T-helper 22 cell (primary cell): Measurements from ENCODE around the gene GALNT12.

Experiments used
- DNase-seq: peaks from one replicate; pipeline ENCODE4 v3.0.0-alpha.2; 2020; ENCODE audit warnings: low read depth

Gene GALNT12

DNA sequence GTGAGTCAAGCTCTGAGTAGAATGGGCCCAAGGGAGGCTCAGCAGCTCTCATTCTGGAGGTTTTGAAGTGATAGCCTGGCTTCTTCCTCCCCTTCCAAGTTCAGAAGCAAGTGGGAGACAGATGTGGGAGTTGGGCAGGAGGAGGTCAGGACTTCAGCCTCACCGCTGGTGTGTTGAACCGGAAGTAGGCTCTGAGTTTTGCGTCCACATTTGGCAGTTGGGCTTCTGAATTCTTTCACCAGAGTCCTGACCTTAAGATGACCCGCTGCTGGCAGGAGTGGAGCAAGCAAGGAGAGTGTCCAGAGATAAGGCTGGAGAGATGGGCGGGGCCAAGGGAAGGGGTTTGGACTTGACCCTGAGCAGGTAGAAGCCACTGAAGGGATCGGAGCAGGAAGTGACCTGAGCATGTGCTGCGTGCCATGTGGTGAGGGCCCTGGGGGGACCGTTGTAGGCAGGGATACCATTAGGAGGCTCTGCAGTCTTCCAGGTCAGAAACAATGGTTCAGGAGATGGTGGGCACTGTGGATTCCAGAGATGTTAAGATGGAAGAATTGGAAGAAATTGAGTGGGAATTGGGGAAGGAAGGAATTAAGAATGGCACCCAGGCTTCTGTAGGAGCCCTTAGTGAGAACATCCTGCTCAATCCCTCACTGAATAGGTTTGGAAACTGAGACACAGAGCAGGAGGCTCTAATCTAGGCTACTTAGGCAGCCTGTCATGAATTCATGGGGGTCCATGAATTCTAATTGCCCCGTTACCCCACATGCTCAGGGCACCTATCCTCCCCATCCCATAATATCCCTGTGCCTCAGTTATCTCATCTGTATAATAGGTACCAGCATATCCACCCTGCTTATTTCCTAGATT lies 25.9 kb downstream of the GALNT12 start:
- no peak for DNase-seq

DNA sequence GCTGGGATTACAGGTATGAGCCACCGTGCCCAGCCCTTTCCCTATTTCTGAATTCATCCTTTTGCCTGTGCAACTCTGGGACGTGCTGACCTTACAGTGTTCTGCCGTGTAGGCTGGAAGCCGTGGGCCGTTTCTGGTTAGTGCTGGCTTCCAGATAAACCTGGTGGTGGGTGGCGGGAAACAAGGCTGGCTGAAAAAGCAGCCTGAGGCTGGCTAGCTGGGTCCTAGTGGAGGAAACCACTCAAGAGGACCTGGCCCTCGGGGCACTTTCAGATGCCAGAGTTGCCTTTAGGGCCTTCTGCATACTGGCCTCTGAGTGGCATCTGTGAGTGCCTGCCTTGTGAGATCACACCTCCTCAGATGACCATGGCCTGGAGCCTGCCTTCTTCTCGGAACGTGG lies 26.9 kb downstream of the GALNT12 start:
- no peak for DNase-seq

DNA sequence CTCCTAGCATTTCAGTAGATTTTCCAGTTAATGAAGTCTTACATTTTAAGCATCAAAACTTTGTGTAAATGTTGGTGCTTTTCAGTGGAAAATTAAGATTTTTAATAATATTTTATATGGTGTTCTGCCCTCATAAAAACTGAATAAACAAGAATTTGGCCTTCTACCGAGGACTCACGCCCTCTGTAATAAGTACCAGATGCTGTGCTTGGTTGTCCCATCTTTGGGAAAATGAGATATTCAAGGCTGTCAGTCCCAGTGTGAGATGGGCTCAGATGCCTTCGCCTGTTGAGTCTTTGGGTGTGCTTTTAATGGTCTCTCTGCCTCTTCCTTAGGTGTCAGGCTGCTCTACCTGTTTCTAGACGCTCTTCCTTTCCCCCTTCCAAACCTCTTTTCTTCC lies 28.7 kb downstream of the GALNT12 start:
- no peak for DNase-seq

DNA sequence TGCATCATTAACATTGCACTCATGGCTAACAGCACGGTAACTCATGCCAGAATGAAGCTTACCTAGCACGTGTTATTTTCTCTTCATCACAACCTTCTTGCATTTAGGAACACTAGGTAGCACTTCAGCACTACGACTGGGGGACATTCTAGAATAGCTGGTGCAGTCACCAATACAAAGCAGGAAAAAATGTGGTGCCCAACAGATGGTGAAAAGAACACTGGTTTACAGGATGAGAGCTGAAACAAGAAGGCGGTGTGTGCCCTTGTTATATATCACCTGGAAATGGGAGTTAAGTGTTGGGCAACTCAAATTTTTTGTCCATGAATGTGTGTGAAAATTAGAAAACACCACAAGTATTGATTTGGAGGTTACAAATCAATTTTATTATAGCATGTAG lies 30.0 kb downstream of the GALNT12 start:
- no peak for DNase-seq

DNA sequence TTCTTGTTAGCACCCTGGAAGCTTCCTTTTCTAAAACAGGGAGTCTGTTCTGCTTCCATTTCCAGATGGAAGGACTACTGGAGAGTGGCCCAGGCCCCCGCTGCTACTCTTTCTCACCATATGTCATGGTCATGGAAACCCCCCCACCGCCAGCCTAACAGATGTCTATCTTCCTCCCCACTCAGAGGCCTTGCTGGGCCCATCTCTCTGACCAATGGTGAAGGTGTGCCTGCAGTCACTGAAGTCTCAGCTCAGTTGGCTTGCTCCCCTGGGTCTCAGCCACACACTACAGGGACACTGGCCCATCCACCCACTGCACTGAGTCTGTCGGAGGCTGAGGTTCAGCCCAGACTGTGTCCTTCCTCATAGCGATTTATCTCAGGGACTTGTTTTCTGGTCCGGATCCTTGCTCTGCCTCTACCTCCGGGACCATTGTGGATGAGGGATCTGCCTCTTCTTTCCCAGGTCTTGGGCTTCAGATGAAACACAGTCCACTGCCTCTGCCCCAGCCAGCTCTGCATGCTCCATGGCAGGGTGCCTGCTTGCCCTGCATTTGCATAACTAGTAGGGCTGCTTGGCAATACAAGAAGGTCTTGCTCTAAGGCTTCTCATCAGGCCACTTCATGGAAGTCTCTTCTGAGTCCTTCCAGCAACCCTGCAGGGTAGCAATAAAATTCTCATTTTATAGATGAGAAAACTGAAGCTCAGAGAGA lies 30.8 kb downstream of the GALNT12 start:
- DNase-seq = no peak

DNA sequence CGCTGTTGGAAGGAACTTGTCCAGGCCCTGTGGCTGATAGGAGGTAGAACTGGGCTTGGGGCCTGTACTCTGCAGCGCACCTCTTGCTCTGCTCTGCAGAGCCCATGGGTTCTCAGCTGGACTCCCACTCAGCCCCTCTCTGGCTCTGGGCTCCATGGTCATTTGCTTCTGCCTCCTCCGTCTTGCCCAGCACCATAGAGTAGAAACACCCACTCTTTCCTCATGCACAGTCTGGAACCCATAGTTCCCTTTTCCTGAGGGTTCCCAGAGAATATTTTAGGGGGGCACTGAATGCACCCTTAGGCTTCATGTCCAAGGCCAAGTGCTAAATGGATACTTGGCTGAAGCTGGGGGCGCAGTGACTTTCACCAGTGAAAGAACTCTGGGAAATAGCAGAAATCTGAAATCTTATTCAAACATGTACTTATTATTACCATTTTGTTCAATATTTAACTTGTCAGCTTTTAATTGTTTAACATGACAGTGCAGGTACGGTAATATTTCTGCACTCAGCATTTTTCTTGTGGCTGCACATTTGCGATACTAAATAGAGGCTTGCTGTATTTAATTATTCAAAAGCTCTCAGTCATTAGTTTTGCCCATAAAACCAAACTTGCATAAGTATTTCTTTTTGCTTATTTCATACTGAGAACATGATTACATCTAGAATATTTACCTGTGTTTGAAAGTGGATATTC lies 31.5 kb downstream of the GALNT12 start:
- no peak for DNase-seq

DNA sequence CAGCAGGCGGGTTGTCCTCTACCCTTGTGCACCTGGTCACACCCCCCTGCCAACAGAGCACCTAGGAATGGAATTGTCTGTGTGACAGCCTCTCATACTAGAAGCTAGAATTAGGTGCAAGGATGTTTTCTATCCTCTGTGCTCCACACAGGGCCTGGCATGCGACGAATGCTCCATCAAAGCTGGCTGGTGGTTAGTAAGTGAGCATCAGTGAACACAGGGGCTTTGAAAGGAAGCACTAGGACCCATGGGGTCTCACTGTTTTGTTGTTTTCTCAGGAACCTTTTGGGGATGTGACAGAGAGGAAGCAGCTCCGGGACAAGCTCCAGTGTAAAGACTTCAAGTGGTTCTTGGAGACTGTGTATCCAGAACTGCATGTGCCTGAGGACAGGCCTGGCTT lies 32.3 kb downstream of the GALNT12 start:
- DNase-seq = no peak

DNA sequence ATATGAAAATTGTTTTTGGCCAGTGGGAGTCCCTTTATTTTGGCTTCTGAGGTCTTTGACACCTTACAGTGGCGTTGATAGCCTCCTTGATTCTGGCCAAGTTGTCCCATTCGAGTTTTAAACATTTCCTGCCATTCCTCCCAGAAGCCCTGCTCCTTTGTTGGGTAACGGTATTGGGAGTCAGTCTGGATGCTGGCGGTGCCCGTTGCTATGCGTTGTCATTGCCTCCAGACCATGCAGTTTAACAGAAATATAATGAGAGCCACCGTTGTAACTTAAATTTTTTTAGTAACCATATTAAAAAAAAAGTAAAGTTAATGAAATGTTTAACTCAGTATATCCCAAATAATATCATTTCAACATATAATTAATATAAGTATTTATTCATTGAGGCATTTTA lies 35.0 kb downstream of the GALNT12 start:
- no peak for DNase-seq

DNA sequence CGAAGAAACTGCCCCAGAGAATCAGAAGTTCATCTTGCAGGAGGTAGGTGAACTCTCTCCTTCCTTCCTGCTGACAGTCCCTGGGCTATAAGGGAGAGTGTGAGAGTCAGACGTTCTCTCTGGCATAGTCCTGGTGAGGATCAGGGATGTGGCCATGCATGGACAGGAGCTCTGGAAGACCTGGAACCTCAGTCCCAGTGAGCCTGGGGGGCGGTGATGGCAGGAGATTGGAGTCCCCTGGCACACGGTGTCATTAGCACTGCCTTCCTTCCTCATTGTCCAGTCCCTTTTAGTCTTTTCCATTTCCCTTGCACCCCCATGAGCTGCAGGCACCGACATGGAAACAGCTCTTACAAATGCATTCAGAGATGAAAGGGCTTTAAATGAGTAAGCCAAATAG lies 38.6 kb downstream of the GALNT12 start:
- DNase-seq = no peak

DNA sequence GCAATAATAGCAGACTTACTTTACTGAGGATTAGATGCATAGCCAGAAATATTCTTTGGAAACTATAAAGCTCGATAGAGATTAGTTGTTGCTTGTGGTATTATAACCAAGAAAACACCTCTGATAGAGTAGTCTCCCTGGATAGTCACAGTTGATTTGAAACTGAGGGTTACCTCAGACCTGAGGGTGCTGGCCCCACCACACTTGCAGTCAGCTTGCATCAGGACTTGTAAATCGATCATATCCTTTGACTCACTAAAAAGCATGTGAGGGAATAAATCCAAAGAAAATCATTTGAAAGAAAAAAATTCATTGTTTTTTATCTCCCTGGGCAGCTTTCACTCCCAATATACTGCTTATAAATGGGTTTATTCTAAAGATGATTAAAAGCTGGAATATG lies 39.4 kb downstream of the GALNT12 start:
- DNase-seq = no peak

DNA sequence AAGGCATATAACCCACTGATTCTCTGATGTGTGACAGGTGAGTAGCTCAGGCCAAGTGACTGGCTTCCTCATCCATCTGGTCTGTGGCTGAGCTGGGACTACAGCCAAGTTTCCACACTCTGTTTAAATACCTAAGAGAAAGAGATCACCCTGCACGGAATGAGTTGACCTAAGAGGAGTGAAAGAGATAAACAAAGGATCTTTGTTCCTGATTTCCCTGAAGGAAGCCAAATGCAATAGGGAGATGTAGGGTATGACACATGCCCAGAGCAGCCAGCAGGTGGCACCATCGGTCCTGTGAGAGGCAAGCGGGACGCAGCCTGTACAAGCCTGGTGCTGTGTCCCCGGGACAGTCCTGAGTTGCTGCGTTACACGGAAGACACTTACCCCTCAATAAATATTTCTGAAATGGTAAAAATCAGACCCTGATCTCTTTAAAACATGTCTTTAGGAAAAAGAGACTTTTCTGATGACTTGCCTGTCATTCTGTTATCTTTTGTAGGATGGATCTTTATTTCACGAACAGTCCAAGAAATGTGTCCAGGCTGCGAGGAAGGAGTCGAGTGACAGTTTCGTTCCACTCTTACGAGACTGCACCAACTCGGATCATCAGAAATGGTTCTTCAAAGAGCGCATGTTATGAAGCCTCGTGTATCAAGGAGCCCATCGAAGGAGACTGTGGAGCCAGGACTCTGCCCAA lies 41.1 kb downstream of the GALNT12 start:
- DNase-seq = peak; percentile 19

DNA sequence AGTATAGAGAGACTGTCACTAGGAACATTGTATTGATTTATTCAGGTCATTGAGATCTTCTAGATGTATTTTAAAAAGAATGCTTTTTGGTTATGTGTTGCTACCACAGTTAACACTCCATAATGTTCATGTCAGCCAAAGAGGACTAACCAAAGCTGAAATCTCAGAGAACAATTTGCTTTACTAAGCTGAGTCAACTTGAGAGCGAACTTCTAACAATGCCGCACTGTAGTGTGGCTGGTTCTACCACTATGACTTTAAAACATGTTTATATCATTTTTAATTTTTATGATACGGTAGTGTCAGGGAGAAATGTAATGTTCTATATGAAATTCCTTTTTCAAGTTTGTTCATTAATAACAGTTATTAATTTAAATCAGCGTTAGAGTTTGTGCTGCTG lies 42.1 kb downstream of the GALNT12 start:
- DNase-seq = no peak

DNA sequence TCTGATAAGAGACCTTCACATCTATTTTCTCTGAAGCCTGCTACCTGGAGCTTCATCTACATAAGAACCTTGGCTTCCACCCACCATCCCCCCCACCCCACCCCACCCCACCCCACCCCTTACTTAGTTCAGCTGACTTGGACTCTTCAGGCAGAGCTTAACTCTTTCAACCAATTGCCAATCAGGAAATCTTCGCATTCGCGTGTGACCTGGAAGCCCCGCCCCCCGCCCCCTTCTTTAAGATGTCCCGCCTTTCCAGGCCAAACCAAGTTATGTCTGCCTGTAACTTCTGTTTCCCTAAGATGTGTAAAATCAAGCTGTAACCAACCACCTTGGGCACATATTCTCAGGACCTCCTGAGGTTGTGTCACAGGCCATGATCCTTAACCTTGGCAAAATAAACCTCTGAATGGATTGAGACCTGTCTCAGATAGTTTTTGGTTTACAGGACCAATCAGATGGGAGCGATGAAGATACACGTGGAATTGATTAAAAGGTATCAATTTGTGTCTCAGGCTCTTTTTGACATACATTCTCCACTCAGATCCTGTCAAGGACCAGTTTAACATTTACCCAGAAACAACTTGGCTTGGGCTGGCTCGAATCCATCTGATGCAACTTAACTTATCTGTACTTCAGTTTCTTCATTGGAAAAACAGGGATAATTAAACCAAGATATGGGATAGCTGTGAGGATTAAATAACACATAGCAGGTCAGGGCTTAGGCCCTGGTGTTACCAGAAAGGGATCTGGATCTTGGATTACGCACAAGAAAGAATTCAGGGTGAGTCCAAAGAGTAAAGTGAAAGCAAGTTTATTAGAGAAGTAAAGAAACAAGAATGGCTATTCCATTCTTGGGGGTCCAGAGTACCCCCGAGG lies 43.6 kb downstream of the GALNT12 start:
- DNase-seq = no peak

DNA sequence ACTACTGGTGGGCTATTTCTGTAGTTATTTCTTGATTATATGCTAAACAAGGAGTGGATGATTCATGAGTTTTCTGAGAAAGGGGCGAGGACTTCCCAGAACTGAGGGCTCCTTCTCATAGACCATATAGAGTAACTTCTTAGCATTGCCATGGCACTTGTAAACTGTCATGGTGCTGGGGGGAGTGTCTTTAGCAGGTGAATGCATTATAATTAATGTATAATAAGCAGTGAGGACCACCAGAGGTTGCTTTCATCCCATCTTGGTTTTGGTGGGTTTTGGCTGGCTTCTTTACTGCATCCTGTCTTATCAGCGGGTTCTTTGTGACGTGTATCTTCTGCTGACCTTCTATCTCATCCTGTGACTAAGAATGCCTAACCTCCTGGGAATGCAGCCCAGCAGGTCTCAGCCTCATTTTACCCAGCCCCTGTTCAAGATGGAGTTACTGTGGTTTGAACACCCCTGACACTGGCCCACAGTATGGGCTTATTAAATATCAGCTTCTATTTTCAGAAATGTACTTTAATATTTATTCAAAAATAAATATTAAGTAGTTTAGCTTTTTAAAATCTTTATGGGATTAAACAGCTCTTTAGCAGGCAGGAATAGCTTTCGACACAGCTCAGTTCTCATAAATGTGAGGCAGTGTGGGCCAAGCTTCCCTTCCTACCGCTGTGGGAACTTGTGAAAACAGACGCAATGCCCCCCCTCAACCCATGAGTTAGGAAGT lies 44.4 kb downstream of the GALNT12 start:
- DNase-seq = no peak

DNA sequence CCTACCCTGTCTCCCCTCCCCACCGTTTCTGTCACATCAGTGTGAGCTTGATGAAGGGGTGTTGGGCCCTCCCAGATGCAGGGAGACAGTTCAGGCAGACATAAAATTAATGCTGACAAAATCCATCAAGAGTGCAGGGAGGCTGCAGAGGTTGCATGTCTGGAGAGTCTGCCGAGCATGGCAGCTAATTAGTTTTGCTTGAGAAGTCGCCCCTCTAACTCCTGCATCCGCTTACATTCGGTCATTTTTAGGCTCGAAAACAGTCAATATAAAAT lies 44.9 kb downstream of the GALNT12 start:
- DNase-seq = no peak

DNA sequence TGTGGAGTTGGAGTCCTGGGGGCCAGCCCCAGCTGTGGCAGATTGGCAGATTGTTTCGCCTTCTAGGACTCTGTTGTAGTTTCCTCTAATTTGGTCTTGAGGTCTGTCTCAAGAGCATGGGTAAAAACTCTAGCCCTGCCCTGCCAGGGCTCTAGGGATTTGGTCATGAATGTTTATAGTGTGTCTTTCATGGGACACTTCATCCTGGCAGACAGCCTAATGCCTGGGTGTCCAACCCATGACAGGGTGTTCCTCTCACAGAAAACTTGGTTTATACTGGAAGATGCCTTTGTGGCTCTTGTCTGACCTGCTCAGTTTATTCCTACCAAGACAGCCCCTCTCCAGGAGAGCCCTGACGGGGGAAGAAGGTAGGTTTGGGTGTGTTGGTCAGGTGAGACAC lies 45.5 kb downstream of the GALNT12 start:
- DNase-seq = no peak

DNA sequence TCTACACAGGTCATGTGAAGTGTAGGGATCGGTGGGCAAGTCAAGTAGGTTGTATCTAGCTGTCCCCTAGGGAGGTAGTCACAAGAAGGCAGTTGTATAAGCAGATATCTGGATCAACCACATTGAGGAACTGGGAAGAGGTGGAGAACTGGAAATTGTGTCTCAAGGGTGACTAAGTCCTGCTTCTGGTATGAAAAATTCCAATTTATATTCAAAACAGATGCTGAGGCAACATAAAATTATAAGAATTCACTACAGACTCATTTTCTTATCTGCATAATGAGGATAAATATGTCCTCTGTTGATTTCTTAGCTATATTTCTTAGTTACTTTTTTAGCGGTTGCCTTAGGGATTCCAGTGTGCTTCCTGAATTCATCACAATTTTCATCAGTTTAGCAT lies 46.8 kb downstream of the GALNT12 start:
- no peak for DNase-seq

DNA sequence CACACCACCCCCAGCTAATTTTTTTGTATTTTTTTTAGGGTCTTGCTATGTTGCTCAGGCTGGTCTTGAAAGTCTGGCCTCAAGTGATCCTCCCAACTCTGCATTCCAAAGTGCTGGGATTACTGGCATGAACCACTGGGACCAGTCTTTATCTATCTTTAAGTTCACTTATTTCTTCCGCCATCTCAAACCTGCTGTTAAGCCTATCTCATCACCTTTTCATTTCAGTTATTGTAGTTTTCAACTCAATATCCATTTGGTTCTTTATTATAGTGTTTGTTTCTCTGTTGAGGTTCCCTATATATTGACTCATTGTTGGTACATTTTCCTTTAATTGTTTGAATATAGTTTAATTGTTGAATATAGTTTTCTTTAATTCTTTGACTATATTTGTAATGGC lies 48.1 kb downstream of the GALNT12 start:
- DNase-seq = no peak

DNA sequence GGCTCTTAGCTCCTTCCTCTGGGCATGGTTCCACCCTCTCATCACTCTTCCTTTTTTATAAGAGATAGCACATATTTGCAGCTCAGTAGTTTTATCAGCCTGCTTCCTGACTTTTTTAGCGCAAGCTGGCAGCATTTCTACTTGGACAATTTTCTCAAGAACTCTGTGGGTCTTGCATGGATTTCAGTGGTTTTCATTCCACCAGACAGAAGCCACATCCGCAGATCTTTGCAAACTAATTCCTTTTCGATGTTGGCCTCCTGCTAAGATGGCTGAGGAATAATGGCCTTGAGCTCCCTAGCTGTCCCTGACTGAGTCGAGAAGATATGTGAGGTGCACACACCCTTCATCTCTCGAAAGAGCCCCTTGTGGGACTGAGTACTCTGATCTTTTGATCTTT lies 49.5 kb downstream of the GALNT12 start:
- DNase-seq = no peak

DNA sequence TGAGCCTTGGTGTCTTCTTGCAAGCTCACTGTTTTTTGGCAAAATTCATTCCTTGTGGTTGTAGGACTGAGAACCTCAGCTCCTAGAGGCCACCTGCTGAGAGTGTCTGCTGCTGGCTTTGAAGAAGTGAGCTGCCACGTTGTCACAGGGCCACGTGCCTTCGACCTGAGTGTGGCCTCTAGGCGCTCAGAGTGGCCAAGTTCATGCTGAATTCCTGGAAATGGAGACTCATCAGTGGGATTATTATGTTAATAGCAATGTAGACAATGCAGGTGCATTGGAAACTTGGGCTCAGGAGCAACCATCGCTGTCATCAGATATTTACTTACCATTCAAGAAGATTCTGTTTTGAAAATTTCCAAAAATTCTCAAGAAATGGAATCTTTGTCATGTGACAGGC lies 52.5 kb downstream of the GALNT12 start:
- DNase-seq = no peak

DNA sequence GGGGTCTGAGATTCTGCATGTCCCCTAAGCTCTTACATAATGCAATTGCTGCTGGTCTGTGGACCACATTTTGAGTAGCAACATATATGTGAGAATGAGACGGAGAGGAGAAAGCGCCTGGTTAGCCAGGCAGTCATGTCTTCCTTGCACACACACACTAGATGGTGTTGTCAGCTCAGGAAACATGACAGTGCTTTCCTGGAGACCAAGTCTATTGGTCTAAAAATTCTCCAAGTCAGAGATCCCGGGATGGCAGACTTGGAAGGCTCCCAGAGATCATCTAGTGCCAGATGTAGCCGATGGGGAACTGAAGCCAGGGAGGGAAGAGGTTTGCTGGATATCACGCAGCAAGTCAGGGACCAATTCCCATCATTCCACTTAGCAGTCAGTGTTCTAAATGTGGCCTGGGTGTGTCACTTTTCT lies 53.4 kb downstream of the GALNT12 start:
- no peak for DNase-seq
